ENCODE results near the gene CSRP2.
A peak's percentile ranks its signal among the peaks of the same experiment; 100 is the strongest.

CSRP2 gene

GRCh38 chr12:76874491-76875190, 4.2 kb downstream of the CSRP2 start:
- H3K4me3 ChIP-seq (ENCODE audit: control insufficient read depth, low read depth, low read length) = no peak overlapping the region
- no peak for TF ChIP-seq CTCF (IDR thresholded peaks at IDR 0.05; ENCODE audit: control insufficient read depth, insufficient read depth, low read depth, low read length, missing control alignments)
- DNase-seq (ENCODE audit: low read depth) = no peak

- no peak for TF ChIP-seq CTCF (IDR thresholded peaks at IDR 0.05; ENCODE audit: control insufficient read depth, insufficient read depth, low read depth, low read length, missing control alignments)
- H3K4me3 ChIP-seq (ENCODE audit: control insufficient read depth, low read depth, low read length) = no peak overlapping the region
- no peak for DNase-seq (ENCODE audit: low read depth)
Observed at GRCh38 chr12:76874027-76874426, 4.8 kb downstream of the CSRP2 start.

GRCh38 chr12:76872415-76872814, 6.4 kb downstream of the CSRP2 start:
- no peak overlapping the region for H3K4me3 ChIP-seq (ENCODE audit: control insufficient read depth, low read depth, low read length)
- no peak for DNase-seq (ENCODE audit: low read depth)
- TF ChIP-seq CTCF (IDR thresholded peaks at IDR 0.05; ENCODE audit: control insufficient read depth, insufficient read depth, low read depth, low read length, missing control alignments) = no peak

- no peak for TF ChIP-seq CTCF (IDR thresholded peaks at IDR 0.05; ENCODE audit: control insufficient read depth, insufficient read depth, low read depth, low read length, missing control alignments)
- H3K4me3 ChIP-seq (ENCODE audit: control insufficient read depth, low read depth, low read length) = no peak overlapping the region
- no peak for DNase-seq (ENCODE audit: low read depth)
Observed at GRCh38 chr12:76871742-76872141, 7.1 kb downstream of the CSRP2 start.

- no peak for DNase-seq (ENCODE audit: low read depth)
Observed at GRCh38 chr12:76871082-76871481, 7.7 kb downstream of the CSRP2 start.

GRCh38 chr12:76866726-76867125, 12.1 kb downstream of the CSRP2 start:
- peak; percentile 43 for DNase-seq (ENCODE audit: low read depth)
- no peak for TF ChIP-seq CTCF (IDR thresholded peaks at IDR 0.05; ENCODE audit: control insufficient read depth, insufficient read depth, low read depth, low read length, missing control alignments)
- no peak overlapping the region for H3K4me3 ChIP-seq (ENCODE audit: control insufficient read depth, low read depth, low read length)

More at GRCh38 chr12:76871082-76871481, 7.7 kb downstream of the CSRP2 start:
- no peak overlapping the region for H3K4me3 ChIP-seq (ENCODE audit: control insufficient read depth, low read depth, low read length)
- no peak for TF ChIP-seq CTCF (IDR thresholded peaks at IDR 0.05; ENCODE audit: control insufficient read depth, insufficient read depth, low read depth, low read length, missing control alignments)

Data from AG09309 (cell line).